ENCODE results near the gene SLC39A7. TPM values are rescaled to one million over a fixed set of nuclear protein-coding genes. Genes with fewer than 3 reads are reported as not detected.

The SLC39A7 gene
- total RNA-seq, 1 experiment from 2014 or later = 130 TPM

DNA sequence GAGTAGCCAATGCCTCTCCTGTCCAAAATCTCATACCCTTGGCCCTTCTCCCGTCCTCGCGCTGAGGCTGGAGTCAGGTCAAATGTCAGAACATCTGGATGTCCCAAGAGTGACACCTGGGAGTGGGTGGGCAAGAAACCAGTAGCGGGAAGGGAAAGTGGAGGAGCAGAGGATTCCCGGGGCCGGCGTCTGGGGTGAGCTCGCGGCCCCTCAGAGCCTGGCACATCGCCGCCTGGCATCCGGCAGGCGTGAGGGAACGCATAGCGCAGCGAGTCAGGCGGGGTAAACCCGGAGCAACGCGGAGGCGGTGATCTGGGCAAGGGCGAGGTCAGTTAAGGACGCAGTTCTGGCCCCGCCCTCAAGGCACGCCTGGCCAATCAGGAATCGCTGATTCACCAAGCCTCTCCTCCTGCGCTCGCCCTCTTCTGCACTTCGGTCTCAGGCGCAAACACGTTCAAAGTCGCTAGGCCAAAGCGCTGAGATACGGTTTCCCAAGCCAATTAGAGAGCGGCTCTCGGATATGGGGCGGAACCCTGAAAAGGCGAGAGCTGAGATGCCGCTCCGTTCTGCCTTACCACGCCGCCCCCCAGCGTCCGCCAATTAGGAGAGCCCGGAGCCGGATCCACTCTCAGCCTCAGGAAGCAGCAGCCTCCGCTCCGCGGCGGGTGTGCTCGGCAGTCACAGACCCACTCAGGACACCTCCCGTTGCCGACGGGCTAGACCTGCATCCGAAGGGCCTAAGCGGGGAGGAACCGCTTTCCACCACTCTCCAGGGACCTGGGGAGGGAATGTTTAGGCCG lies 48.5 kb downstream of the SLC39A7 start:
- peak overlapping the region; percentile 74 to 85 for H3K4me3 ChIP-seq (replicated peaks in 1 of 2; ENCODE audit: low read depth in 1 of 2, low read length in 2 of 2)
- ChIA-PET POLR2A (interaction anchor here (0.6 to 4.0 kb wide), 9 partner anchors 9 to 277 kb away, joined by 3 to 24 read pairs (median 5); partner anchors contain the start of genes B3GALT4, RPS18 and VPS52), RAD21 (ENCODE audit: low non-redundant PET in 1 of 2, low total read pairs in 2 of 2, uncharacterized antibody in 2 of 2, unreplicated experiment in 2 of 2) (interaction anchor here in 1 of 2 experiments (0.7 to 1.4 kb wide), 2 partner anchors 51 to 88 kb away, joined by 3 to 5 read pairs; no protein-coding TSS in a partner anchor), CTCF (interaction anchor here (0.7 to 4.3 kb wide), 19 partner anchors 9 to 316 kb away, joined by 3 to 49 read pairs (median 6); partner anchors contain the start of genes HSD17B8 and RING1)
- peak overlapping the region; percentile 90 for H3K27ac ChIP-seq (ENCODE audit: low read depth, low read length)
- intact Hi-C loops (cut with micrococcal nuclease) = loop anchor here (1.0 to 2.0 kb wide), 7 partner anchors 44 to 249 kb away; partner anchors contain the start of genes HSD17B8, RXRB and SLC39A7
- H3K9me2 ChIP-seq (ENCODE audit: insufficient read depth) = no peaks in the 10 kb centered on the region
- peak overlapping the region; percentile 99 for H3K4me2 ChIP-seq (ENCODE audit: low read length)
- DNase-seq (ENCODE audit: low read depth, low spot score) (peak; percentile 99), ATAC-seq (peak; percentile 91)
- H4K20me1 ChIP-seq (ENCODE audit: insufficient read depth) = no peaks in the 10 kb centered on the region
- H3K4me1 ChIP-seq (ENCODE audit: control insufficient read depth in 1 of 2, insufficient read depth in 2 of 2, low read length in 2 of 2) = peaks cover 16 to 37% of the 10 kb centered on the region in 2 experiments
- no TSS peak for BruUV-seq (replicated peaks)
- no peaks in the 10 kb centered on the region for H3K79me2 ChIP-seq (ENCODE audit: insufficient read depth, low read length)
- H2AFZ ChIP-seq (ENCODE audit: low read depth, low read length, poor library complexity, severe bottlenecking) = no peak overlapping the region
- H3K36me3 ChIP-seq (ENCODE audit: control insufficient read depth in 1 of 2, insufficient read depth in 2 of 2, low read length in 2 of 2) = no peaks in the 10 kb centered on the region
- H3K9me3 ChIP-seq (ENCODE audit: control insufficient read depth in 1 of 2, insufficient read depth in 1 of 2, low read depth in 1 of 2, low read length in 2 of 2) = no peaks in the 10 kb centered on the region
- no peaks in the 10 kb centered on the region for H3K27me3 ChIP-seq (ENCODE audit: insufficient read depth, low read length)
- peak overlapping the region; percentile 88 for H3K9ac ChIP-seq (ENCODE audit: low read length)
- TF ChIP-seq SP1 (IDR thresholded peaks at IDR 0.05; ENCODE audit: low read depth) (peak; percentile 86), CEBPB (IDR thresholded peaks at IDR 0.05; ENCODE audit: low read depth) (no peak), FOSL1 (IDR thresholded peaks at IDR 0.05; ENCODE audit: low read depth) (no peak; the same call in 1 of the 2 replicates), EGR1 (IDR thresholded peaks at IDR 0.05; ENCODE audit: low read depth) (peak; percentile 90), TCF7L2 (IDR thresholded peaks at IDR 0.05; ENCODE audit: borderline replicate concordance, extremely low read depth, insufficient read depth, insufficient read length) (peak; percentile 70), ELF1 (IDR thresholded peaks at IDR 0.05; ENCODE audit: borderline replicate concordance, low read depth) (no peak), JUND (IDR thresholded peaks at IDR 0.05) (no peak), SRF (IDR thresholded peaks at IDR 0.05; ENCODE audit: low read depth) (peak; percentile 62; the same call in 1 of the 2 replicates), ZNF274 (IDR thresholded peaks at IDR 0.05; ENCODE audit: low read depth, low read length) (no peak), RAD21 (IDR thresholded peaks at IDR 0.05; ENCODE audit: low read depth) (no peak), EZH2 (IDR thresholded peaks at IDR 0.05) (no peak), YY1 (IDR thresholded peaks at IDR 0.05; ENCODE audit: extremely low read depth, insufficient replicate concordance, low read depth, low read length) (no peak), POLR2AphosphoS5 (IDR thresholded peaks at IDR 0.05; ENCODE audit: low read depth, low read length) (peak; percentile 93), SIN3A (IDR thresholded peaks at IDR 0.05; ENCODE audit: low read depth) (peak; percentile 86), EZH2phosphoT487 (IDR thresholded peaks at IDR 0.05; ENCODE audit: borderline replicate concordance) (no peak), ZFX (IDR thresholded peaks at IDR 0.05) (peak; percentile 66; the same call in 1 of the 2 replicates), POLR2A (IDR thresholded peaks at IDR 0.05; ENCODE audit: borderline replicate concordance, extremely low read depth, insufficient read depth, insufficient read length) (peak; percentile 65), CBX3 (IDR thresholded peaks at IDR 0.05; ENCODE audit: low read depth) (no peak)
- TF ChIP-seq, protein P1, sequence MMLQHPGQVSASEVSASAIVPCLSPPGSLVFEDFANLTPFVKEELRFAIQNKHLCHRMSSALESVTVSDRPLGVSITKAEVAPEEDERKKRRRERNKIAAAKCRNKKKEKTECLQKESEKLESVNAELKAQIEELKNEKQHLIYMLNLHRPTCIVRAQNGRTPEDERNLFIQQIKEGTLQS (IDR thresholded peaks at IDR 0.05) = no peak
- TF ChIP-seq, protein P2, sequence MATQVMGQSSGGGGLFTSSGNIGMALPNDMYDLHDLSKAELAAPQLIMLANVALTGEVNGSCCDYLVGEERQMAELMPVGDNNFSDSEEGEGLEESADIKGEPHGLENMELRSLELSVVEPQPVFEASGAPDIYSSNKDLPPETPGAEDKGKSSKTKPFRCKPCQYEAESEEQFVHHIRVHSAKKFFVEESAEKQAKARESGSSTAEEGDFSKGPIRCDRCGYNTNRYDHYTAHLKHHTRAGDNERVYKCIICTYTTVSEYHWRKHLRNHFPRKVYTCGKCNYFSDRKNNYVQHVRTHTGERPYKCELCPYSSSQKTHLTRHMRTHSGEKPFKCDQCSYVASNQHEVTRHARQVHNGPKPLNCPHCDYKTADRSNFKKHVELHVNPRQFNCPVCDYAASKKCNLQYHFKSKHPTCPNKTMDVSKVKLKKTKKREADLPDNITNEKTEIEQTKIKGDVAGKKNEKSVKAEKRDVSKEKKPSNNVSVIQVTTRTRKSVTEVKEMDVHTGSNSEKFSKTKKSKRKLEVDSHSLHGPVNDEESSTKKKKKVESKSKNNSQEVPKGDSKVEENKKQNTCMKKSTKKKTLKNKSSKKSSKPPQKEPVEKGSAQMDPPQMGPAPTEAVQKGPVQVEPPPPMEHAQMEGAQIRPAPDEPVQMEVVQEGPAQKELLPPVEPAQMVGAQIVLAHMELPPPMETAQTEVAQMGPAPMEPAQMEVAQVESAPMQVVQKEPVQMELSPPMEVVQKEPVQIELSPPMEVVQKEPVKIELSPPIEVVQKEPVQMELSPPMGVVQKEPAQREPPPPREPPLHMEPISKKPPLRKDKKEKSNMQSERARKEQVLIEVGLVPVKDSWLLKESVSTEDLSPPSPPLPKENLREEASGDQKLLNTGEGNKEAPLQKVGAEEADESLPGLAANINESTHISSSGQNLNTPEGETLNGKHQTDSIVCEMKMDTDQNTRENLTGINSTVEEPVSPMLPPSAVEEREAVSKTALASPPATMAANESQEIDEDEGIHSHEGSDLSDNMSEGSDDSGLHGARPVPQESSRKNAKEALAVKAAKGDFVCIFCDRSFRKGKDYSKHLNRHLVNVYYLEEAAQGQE (IDR thresholded peaks at IDR 0.05; ENCODE audit: low read depth) = no peak
- TF ChIP-seq, protein P3, sequence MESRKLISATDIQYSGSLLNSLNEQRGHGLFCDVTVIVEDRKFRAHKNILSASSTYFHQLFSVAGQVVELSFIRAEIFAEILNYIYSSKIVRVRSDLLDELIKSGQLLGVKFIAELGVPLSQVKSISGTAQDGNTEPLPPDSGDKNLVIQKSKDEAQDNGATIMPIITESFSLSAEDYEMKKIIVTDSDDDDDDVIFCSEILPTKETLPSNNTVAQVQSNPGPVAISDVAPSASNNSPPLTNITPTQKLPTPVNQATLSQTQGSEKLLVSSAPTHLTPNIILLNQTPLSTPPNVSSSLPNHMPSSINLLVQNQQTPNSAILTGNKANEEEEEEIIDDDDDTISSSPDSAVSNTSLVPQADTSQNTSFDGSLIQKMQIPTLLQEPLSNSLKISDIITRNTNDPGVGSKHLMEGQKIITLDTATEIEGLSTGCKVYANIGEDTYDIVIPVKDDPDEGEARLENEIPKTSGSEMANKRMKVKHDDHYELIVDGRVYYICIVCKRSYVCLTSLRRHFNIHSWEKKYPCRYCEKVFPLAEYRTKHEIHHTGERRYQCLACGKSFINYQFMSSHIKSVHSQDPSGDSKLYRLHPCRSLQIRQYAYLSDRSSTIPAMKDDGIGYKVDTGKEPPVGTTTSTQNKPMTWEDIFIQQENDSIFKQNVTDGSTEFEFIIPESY (IDR thresholded peaks at IDR 0.05; ENCODE audit: extremely low read depth, insufficient replicate concordance, low read length) = no peak
- TF ChIP-seq, protein P4, sequence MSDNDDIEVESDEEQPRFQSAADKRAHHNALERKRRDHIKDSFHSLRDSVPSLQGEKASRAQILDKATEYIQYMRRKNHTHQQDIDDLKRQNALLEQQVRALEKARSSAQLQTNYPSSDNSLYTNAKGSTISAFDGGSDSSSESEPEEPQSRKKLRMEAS (IDR thresholded peaks at IDR 0.05) = peak; percentile 58; the same call in 1 of the 2 replicates
